OCI-LY3 (cell line): ENCODE measurements around the gene ZNF208.
"Not testable (repeated sequence)": the region's sequence is repeated elsewhere in the genome, so short reads cannot be mapped to it uniquely, and the experiment has no call there.

Source experiments
- CTCF ChIP-seq: fragments of 200-600, 300-600 bp; sonication (generic); IDR thresholded peaks from 2 replicates; pipeline ENCODE4 v1.5.1; 2014; ENCODE audit warnings: antibody characterized with exemption, low read length, low read depth
- EZH2phosphoT487 ChIP-seq: fragments of 200-600 bp; shearing (Covaris generic); IDR thresholded peaks from 2 replicates; pipeline ENCODE4 v1.6.1; 2018; ENCODE audit warnings: antibody characterized with exemption, mixed run types, low read depth

GRCh38 chr19:22010437-22011143 lies at the start of gene ZNF208:
- TF ChIP-seq CTCF, EZH2phosphoT487: not testable (repeated sequence)
